ENCODE data around the gene APRT. TPM values are rescaled to one million over a fixed set of nuclear protein-coding genes. Genes with fewer than 3 reads are reported as not detected.
A peak's percentile ranks its signal among the peaks of the same experiment; 100 is the strongest.

The APRT gene
- total and polyA plus RNA-seq, 9 of the 15 experiments (the other 6 are each of a cell fraction or from before 2014, with no cell fraction given), result 41.7 to 409 (median 146) TPM

- no peaks in the 10 kb centered on the region for H3K9me3 ChIP-seq (replicated peaks; ENCODE audit: control insufficient read depth, insufficient read depth, low read depth, low read length)
- ChIA-PET POLR2A (interaction anchor here (1.1 to 6.1 kb wide), 5 partner anchors 13 to 380 kb away, joined by 4 to 50 read pairs (median 7); partner anchors contain the start of gene PIEZO1), CTCF (ENCODE audit: low intra/inter-chr PET ratio) (interaction anchor here (0.6 to 1.9 kb wide), 6 partner anchors 76 to 810 kb away, joined by 3 to 16 read pairs (median 4); partner anchors contain the start of gene CDH15)
- in situ Hi-C loops (cut with MboI), result loop anchor here (5.0 to 10.0 kb wide), 2 partner anchors 355 to 402 kb away; partner anchors contain the start of gene ZNF778
- ATAC-seq, result no peak
- intact Hi-C loops (cut with micrococcal nuclease), result loop anchor here (2.0 to 10.0 kb wide), 6 partner anchors 44 to 695 kb away; partner anchors contain the start of genes CBFA2T3, CDH15, GALNS and SPG7
- H3K9ac ChIP-seq (ENCODE audit: insufficient read depth in 1 of 2, low read depth in 2 of 2, low read length in 2 of 2), result peak overlapping the region; percentile 86 to 99
- H2AFZ ChIP-seq (ENCODE audit: low read depth, low read length), result peak overlapping the region; percentile 98
- peak overlapping the region; percentile 96 for H3K4me2 ChIP-seq (ENCODE audit: insufficient read depth, low read length)
- DNase-seq (ENCODE audit: extremely low read depth in 1 of 4, low spot score in 3 of 4), result peak in 1 of 4 experiments; percentile 76
- H3K4me1 ChIP-seq (replicated peaks in 1 of 2; ENCODE audit: control insufficient read depth in 2 of 2, insufficient read depth in 2 of 2, low read length in 2 of 2), result peaks cover 14 to 82% of the 10 kb centered on the region in 2 experiments
- H3K9me1 ChIP-seq (ENCODE audit: control insufficient read depth, insufficient read depth, low read length), result no peaks in the 10 kb centered on the region
- FAIRE-seq, result peak; percentile 71
- peaks cover 34% of the 10 kb centered on the region; the same call in 2 of the 3 replicates for H3K36me3 ChIP-seq (ENCODE audit: control insufficient read depth, insufficient read depth, low read length)
- 28% methylated on average over 24 of the region's 37 CpGs for WGBS (ENCODE audit: insufficient coverage, low coverage, missing lambda C conversion rate)
- H3K27me3 ChIP-seq (ENCODE audit: control insufficient read depth in 2 of 2, insufficient read depth in 2 of 2, low read length in 2 of 2), result no peaks in the 10 kb centered on the region
- H3K79me2 ChIP-seq (ENCODE audit: control insufficient read depth, insufficient read depth, low read length), result peaks cover 34% of the 10 kb centered on the region
- H4K20me1 ChIP-seq (replicated peaks; ENCODE audit: control insufficient read depth, insufficient read depth, low read length), result peaks cover 27% of the 10 kb centered on the region; the same call in 1 of the 2 replicates
- no TSS peak for BruUV-seq (replicated peaks)
- peak overlapping the region; percentile 64 for H3K4me3 ChIP-seq
- peak overlapping the region; percentile 94 for H3K27ac ChIP-seq (ENCODE audit: extremely low read depth, low read depth, low read length)
- TF ChIP-seq ZSCAN32 (CRISPR knock-in tag; IDR thresholded peaks at IDR 0.05) (no peak), SIN3B (IDR thresholded peaks at IDR 0.05; ENCODE audit: low read depth) (no peak), FOXA1 (IDR thresholded peaks at IDR 0.05; ENCODE audit: borderline replicate concordance) (no peak), TRIM24 (IDR thresholded peaks at IDR 0.05) (peak; percentile 8 to 15; a peak in 1 of 4 replicates), EP300 (IDR thresholded peaks at IDR 0.05; ENCODE audit: low read length) (no peak), FOXK1 (CRISPR knock-in tag; IDR thresholded peaks at IDR 0.05; ENCODE audit: borderline replicate concordance) (no peak), THAP12 (CRISPR knock-in tag; IDR thresholded peaks at IDR 0.05) (0 out of 2 replicates have a peak, but pooled peaks have one; percentile 39), PATZ1 (CRISPR knock-in tag; IDR thresholded peaks at IDR 0.05; ENCODE audit: borderline replicate concordance) (no peak), MAX (CRISPR knock-in tag; IDR thresholded peaks at IDR 0.05) (no peak), KLF1 (tag; IDR thresholded peaks at IDR 0.05) (no peak), ZFP1 (CRISPR knock-in tag; IDR thresholded peaks at IDR 0.05) (no peak)
- TF ChIP-seq, protein P1, sequence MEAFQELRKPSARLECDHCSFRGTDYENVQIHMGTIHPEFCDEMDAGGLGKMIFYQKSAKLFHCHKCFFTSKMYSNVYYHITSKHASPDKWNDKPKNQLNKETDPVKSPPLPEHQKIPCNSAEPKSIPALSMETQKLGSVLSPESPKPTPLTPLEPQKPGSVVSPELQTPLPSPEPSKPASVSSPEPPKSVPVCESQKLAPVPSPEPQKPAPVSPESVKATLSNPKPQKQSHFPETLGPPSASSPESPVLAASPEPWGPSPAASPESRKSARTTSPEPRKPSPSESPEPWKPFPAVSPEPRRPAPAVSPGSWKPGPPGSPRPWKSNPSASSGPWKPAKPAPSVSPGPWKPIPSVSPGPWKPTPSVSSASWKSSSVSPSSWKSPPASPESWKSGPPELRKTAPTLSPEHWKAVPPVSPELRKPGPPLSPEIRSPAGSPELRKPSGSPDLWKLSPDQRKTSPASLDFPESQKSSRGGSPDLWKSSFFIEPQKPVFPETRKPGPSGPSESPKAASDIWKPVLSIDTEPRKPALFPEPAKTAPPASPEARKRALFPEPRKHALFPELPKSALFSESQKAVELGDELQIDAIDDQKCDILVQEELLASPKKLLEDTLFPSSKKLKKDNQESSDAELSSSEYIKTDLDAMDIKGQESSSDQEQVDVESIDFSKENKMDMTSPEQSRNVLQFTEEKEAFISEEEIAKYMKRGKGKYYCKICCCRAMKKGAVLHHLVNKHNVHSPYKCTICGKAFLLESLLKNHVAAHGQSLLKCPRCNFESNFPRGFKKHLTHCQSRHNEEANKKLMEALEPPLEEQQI (IDR thresholded peaks at IDR 0.05), result no peak
- TF ChIP-seq, protein P2, sequence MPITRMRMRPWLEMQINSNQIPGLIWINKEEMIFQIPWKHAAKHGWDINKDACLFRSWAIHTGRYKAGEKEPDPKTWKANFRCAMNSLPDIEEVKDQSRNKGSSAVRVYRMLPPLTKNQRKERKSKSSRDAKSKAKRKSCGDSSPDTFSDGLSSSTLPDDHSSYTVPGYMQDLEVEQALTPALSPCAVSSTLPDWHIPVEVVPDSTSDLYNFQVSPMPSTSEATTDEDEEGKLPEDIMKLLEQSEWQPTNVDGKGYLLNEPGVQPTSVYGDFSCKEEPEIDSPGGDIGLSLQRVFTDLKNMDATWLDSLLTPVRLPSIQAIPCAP (CRISPR knock-in tag; IDR thresholded peaks at IDR 0.05; ENCODE audit: borderline replicate concordance), result no peak
These were observed 963 bp upstream of the APRT start for GRCh38 chr16:88812513-88813268.
